ENCODE results near the gene MEPE. TPM values are rescaled to one million over a fixed set of nuclear protein-coding genes. Genes with fewer than 3 reads are reported as not detected.

The MEPE gene
- total and polyA plus RNA-seq, 2 of the 8 experiments (the other 6 are each of a cell fraction or from before 2014, with no cell fraction given), result not detected

DNA sequence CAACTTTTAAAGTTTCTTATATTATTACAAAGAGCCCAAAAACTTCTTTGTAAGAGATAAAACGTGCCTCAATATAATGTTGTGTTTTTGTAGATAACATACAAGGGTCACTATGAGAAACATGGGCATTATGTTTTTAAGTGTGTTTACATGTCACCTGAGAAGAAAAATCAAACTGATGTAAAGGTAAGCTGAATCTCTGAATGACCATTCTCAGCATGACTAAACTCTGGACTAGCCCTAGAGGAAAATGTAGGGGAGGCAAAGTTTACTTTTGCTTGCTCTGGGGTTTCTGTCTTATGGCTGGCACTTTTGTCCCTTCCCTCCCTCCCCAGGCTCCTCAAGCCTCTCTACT is 6.8 kb downstream of the MEPE start:
- H3K56ac ChIP-seq (replicated peaks; ENCODE audit: insufficient read length, low read depth, low read length), result no peak overlapping the region
- H4K20me1 ChIP-seq (replicated peaks in 1 of 2; ENCODE audit: control insufficient read depth in 1 of 2, insufficient read depth in 2 of 2, low read length in 2 of 2), result no peaks in the 10 kb centered on the region
- FAIRE-seq (no peak), DNase-seq (ENCODE audit: low read depth in 1 of 2, low spot score in 2 of 2) (no peak)
- no peaks in the 10 kb centered on the region for H3K79me1 ChIP-seq (ENCODE audit: low read depth, low read length)
- peak overlapping the region; percentile 16 for H2BK120ac ChIP-seq (replicated peaks; ENCODE audit: low read depth, low read length)
- H4K91ac ChIP-seq (replicated peaks; ENCODE audit: insufficient read length, low read length), result no peak overlapping the region
- H3K79me2 ChIP-seq (ENCODE audit: control insufficient read depth in 1 of 2, insufficient read depth in 2 of 2, low read length in 2 of 2), result no peaks in the 10 kb centered on the region
- H3K9me3 ChIP-seq (ENCODE audit: insufficient read depth in 2 of 2, low read depth in 1 of 2, low read length in 1 of 2), result no peaks in the 10 kb centered on the region
- no peak overlapping the region for H4K5ac ChIP-seq (ENCODE audit: insufficient read length, low read depth, low read length)
- no peak overlapping the region for H2BK12ac ChIP-seq (ENCODE audit: low read depth, low read length)
- no peaks in the 10 kb centered on the region for H3K36me3 ChIP-seq (ENCODE audit: control insufficient read depth in 2 of 4, insufficient read depth in 4 of 4, low read length in 3 of 4)
- H2AK5ac ChIP-seq (ENCODE audit: low read depth, low read length), result no peak overlapping the region
- no peak overlapping the region for H3K27ac ChIP-seq (ENCODE audit: low read depth, low read length)
- H4K8ac ChIP-seq (ENCODE audit: extremely low read depth, insufficient read depth, low read length), result no peak overlapping the region
- H3K4me3 ChIP-seq (ENCODE audit: extremely low read depth in 1 of 4, insufficient read depth in 2 of 4, low read depth in 3 of 4, low read length in 4 of 4), result no peak overlapping the region
- no peak overlapping the region for H3K23ac ChIP-seq (ENCODE audit: insufficient read length)
- H3K18ac ChIP-seq (ENCODE audit: extremely low read depth, low read length), result no peak overlapping the region
- H2BK15ac ChIP-seq (ENCODE audit: low read length), result no peak overlapping the region
- H3K4me2 ChIP-seq (ENCODE audit: insufficient read depth in 1 of 2, low read depth in 2 of 2, low read length in 2 of 2), result no peak overlapping the region
- no peak overlapping the region for H2AFZ ChIP-seq (ENCODE audit: low read length)
- H3K14ac ChIP-seq (ENCODE audit: insufficient read length), result no peak overlapping the region
- WGBS, 2 experiments (ENCODE audit: extremely low coverage in 1 of 2, insufficient coverage in 1 of 2, insufficient read length in 1 of 2, insufficient replicate concordance in 2 of 2, low coverage in 1 of 2, low lambda C conversion rate in 2 of 2, missing lambda C conversion rate in 1 of 2), result 0% methylated on average over 1 of the region's 1 CpG; no CpG with 5 or more reads in 1 of the 2 experiments
- ChIA-PET CTCF (ENCODE audit: partially characterized antibody) (interaction anchor here (0.6 to 7.0 kb wide), 35 partner anchors 9 to 492 kb away, joined by 3 to 109 read pairs (median 6); partner anchors contain the start of gene SPARCL1), POLR2A (ENCODE audit: partially characterized antibody) (interaction anchor here (1.3 to 1.4 kb wide), 2 partner anchors 160 to 170 kb away, joined by 3 to 11 read pairs; no protein-coding TSS in a partner anchor)
- H2BK5ac ChIP-seq (ENCODE audit: low read depth, low read length), result no peak overlapping the region
- no peaks in the 10 kb centered on the region for H3K23me2 ChIP-seq (ENCODE audit: low read depth, low read length)
- H3K9ac ChIP-seq (replicated peaks in 1 of 4; ENCODE audit: extremely low read depth in 1 of 4, low read depth in 3 of 4, low read length in 3 of 4), result no peak overlapping the region
- peaks cover 0 to 10% (median 4%) of the 10 kb centered on the region in 4 experiments; a peak in 5 of 7 replicates for H3K4me1 ChIP-seq (replicated peaks in 1 of 4; ENCODE audit: control insufficient read depth in 3 of 4, insufficient read depth in 4 of 4, low read length in 3 of 4)
- no peak overlapping the region for H2BK20ac ChIP-seq (ENCODE audit: low read length)
- H3K4ac ChIP-seq (replicated peaks; ENCODE audit: insufficient read length, low read depth, low read length), result no peak overlapping the region
- no peaks in the 10 kb centered on the region for H3K27me3 ChIP-seq (replicated peaks in 1 of 4; ENCODE audit: control insufficient read depth in 3 of 4, extremely low read depth in 1 of 4, insufficient read depth in 3 of 4, low read length in 3 of 4)
- TF ChIP-seq ASH2L (IDR thresholded peaks at IDR 0.05; ENCODE audit: low read length) (no peak), RNF2 (IDR thresholded peaks at IDR 0.05; ENCODE audit: borderline replicate concordance, low read depth, low read length, missing control alignments, poor library complexity, severe bottlenecking) (no peak), CBX8 (IDR thresholded peaks at IDR 0.05; ENCODE audit: borderline replicate concordance, low read depth, low read length) (no peak), RFX5 (IDR thresholded peaks at IDR 0.05; ENCODE audit: borderline replicate concordance, low read depth, low read length) (no peak), E2F6 (IDR thresholded peaks at IDR 0.05) (no peak), PHF8 (conservative IDR thresholded peaks at IDR 0.05; ENCODE audit: low read depth, low read length) (no peak), TEAD4 (IDR thresholded peaks at IDR 0.05; ENCODE audit: low read depth, low read length) (no peak), GTF2F1 (IDR thresholded peaks at IDR 0.05; ENCODE audit: borderline replicate concordance, low read depth, low read length) (no peak), ZNF274 (IDR thresholded peaks at IDR 0.05; ENCODE audit: borderline replicate concordance, extremely low read depth, low read length) (no peak), RAD21 (IDR thresholded peaks at IDR 0.05 in 1 of 2, conservative IDR thresholded peaks at IDR 0.05 in 1 of 2; ENCODE audit: low read depth in 2 of 2, low read length in 2 of 2) (no peak), EGR1 (IDR thresholded peaks at IDR 0.05; ENCODE audit: borderline replicate concordance, low read depth, low read length) (no peak)
- TF ChIP-seq, protein P1, sequence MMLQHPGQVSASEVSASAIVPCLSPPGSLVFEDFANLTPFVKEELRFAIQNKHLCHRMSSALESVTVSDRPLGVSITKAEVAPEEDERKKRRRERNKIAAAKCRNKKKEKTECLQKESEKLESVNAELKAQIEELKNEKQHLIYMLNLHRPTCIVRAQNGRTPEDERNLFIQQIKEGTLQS (IDR thresholded peaks at IDR 0.05; ENCODE audit: insufficient read depth, low read depth, low read length), result no peak
